GM12874 (cell line): ENCODE measurements around the gene FBXO28.

ENCODE experiments used
- TF ChIP-seq, protein P1 (sequence below): IDR thresholded peaks from 2 replicates; pipeline ENCODE4 v1.5.1; 2011; ENCODE audit warnings: low read depth, mild to moderate bottlenecking, control low read depth, low read length, moderate library complexity; ENCODE audit not compliant: insufficient read depth

Gene FBXO28

DNA sequence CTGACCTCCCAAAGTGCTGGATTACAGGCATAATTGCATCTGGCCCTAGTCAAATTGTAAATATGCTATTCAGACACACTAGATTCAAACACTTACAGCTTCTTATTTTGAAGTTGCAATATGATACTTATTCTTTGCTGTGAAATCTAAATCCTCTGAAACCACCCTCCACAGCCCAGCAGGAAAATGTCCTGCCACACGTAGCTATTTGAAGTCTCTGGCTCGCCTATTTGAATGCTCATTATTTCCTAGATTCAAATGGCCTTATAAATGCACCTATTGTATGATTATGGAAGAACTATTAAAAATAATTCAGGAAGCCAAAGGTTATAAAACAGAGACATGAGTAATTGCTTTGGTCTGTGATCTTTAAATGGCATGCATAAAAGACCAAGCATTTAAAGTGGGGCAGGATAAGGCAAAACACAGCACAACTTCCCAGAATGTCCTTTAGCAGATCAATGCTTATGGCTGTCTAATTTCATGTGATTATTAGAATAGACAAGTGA is 26.6 kb upstream of the FBXO28 start:
- TF ChIP-seq, protein P1, sequence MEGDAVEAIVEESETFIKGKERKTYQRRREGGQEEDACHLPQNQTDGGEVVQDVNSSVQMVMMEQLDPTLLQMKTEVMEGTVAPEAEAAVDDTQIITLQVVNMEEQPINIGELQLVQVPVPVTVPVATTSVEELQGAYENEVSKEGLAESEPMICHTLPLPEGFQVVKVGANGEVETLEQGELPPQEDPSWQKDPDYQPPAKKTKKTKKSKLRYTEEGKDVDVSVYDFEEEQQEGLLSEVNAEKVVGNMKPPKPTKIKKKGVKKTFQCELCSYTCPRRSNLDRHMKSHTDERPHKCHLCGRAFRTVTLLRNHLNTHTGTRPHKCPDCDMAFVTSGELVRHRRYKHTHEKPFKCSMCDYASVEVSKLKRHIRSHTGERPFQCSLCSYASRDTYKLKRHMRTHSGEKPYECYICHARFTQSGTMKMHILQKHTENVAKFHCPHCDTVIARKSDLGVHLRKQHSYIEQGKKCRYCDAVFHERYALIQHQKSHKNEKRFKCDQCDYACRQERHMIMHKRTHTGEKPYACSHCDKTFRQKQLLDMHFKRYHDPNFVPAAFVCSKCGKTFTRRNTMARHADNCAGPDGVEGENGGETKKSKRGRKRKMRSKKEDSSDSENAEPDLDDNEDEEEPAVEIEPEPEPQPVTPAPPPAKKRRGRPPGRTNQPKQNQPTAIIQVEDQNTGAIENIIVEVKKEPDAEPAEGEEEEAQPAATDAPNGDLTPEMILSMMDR = no peak

DNA sequence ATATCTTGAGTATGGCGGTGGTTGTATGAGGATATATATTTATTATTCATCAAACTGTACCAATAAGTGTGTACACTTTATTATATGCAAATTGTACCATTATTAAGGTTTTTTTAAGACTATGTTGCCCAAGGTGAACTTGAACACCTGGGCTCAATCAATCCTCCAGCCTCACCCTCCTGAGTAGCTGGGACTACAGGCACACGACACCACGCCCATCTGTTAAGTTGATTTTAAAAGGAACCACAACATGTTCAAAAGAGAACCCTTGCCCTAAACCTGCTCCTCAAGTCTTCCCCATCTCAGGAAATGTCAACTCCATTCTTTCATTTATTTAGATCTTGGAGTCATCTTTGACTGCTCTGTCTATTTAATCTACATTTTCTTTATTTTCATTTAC is 24.3 kb upstream of the FBXO28 start:
- TF ChIP-seq, protein P1 = no peak

DNA sequence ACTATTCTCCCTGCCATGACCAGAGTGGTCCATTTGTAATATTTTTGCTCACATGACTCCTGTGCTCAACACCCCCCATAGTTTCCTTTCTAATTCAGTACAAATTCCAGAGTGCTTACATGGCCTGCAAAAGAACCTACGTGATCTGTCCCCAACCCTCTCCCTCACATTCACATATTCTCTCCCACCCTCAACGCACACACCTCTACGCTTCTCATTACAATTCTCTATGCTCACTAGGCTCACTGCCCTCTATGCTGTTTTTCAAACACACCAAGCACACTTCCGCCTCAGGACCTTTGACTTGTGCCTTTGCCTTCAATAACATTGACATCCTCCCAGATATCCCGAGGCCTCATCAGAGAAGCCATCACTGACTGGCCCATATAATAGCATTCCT is 23.8 kb upstream of the FBXO28 start:
- TF ChIP-seq, protein P1 = no peak

DNA sequence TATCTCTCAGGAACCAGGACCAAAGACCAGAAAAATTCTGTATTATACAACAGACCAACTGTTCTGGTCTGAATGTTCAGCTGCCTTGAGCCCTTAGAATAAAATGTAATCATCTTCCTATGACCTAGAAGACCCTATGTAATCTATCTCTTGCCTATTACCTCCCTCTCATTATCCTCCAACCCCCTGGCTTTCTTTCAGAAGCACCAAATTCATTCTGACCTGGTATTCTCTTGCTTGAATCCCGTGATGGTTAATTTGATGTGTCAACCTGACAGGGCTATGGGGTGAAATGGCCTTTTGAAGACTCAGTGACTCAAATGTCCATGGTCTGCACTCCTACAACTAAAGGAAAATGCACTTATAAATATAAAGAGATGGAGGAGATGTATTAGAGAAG is 21.8 kb upstream of the FBXO28 start:
- TF ChIP-seq, protein P1 = no peak

DNA sequence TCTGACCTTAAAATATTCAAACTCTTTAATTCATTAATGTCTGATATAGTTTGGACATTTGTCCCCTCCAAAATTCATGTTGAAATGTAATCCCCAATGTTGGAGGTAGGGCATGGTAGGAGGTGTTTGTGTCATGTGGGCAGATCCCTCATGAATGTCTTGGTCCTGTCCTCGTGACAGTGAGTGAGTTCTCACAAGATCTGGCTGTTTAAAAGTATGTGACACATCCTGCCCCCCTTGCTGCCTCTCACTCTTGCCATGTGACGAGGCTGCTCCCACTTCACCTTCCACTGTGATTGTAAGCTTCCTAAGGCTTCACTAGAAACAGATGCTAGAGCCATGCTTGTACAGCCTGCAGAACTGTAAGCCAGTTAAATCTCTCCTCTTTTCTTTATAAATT is 21.3 kb upstream of the FBXO28 start:
- TF ChIP-seq, protein P1 = no peak

DNA sequence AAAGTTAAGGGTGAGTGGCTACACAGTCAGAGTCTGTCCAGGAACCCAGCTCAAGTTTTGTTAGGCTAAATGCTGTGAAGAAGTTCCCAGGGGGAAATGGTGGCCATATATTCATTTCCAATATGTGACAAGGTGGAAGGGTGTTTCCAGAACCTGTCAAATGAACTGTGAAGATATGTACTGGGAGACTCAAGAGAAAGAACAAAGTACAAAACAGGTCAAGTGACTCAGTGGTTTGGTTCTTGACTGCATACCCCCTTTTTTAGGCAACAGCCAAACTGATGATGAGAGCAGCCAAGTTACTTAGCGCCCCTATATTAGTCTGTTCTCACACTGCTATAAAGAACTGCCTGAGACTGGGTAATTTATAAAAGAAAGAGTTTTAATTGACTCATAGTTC is 18.6 kb upstream of the FBXO28 start:
- TF ChIP-seq, protein P1 = no peak

DNA sequence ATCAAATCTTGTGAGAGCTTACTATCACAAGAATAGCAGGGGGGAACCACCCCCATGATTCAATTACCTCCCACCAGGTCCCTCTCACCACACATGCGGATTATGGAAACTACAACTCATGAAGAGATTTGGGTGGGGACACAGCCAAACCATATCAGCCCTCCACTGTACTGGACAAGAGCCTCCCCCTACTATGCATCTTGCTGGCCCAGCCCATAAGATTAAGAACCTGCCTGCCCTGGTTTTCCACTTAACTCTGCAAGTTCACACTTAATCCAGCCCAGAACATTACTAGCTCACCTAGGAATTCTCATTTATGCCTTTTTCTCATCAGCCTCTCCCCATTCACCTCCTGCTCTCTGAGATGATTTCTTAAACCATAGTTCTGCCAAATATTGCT is 18.0 kb upstream of the FBXO28 start:
- TF ChIP-seq, protein P1 = no peak
